GM23338 (cell line): ENCODE measurements around the gene PIGZ. TPM values are rescaled to one million over a fixed set of nuclear protein-coding genes. Genes with fewer than 3 reads are reported as not detected.

Experiments
- ATAC-seq: fragments of 200-7000 bp; cut with Tn5 transposase; 3 replicates; pipeline ENCODE4 v1.9.1; 2020
- DNase-seq: peaks from one replicate; pipeline ENCODE4 v3.0.0-alpha.2; 2015; ENCODE audit warnings: low spot score
- H2AFZ ChIP-seq: fragments of 200-600 bp; sonication (generic); 2 replicates; pipeline ENCODE4 v1.8.0; 2016; ENCODE audit warnings: antibody characterized with exemption, mild to moderate bottlenecking, moderate library complexity
- H3F3A ChIP-seq: fragments of 200-600 bp; sonication (generic); replicated peaks from 2 replicates; pipeline ENCODE4 v1.8.0; 2017; ENCODE audit warnings: antibody characterized with exemption, mixed run types, low read depth
- H3K27ac ChIP-seq: fragments of 200-600 bp; sonication (generic); 2 replicates; pipeline ENCODE4 v1.6.1; 2016; ENCODE audit warnings: low read depth
- H3K27me3 ChIP-seq: fragments of 200-600 bp; sonication (generic); 2 replicates; pipeline ENCODE4 v1.8.0; 2016; ENCODE audit warnings: mild to moderate bottlenecking, mixed run types, moderate library complexity; ENCODE audit not compliant: insufficient read depth
- H3K36me3 ChIP-seq: fragments of 200-600 bp; sonication (generic); 2 replicates; pipeline ENCODE4 v1.8.0; 2016; ENCODE audit warnings: mild to moderate bottlenecking; ENCODE audit not compliant: insufficient read depth
- H3K4me1 ChIP-seq: fragments of 200-600 bp; sonication (generic); 2 replicates; pipeline ENCODE4 v1.8.0; 2016; ENCODE audit warnings: mild to moderate bottlenecking, moderate library complexity; ENCODE audit not compliant: insufficient read depth
- H3K4me2 ChIP-seq: fragments of 200-600 bp; sonication (generic); 2 replicates; pipeline ENCODE4 v1.7.1; 2017; ENCODE audit warnings: mixed run types
- H3K4me3 ChIP-seq: fragments of 200-600 bp; sonication (generic); 2 replicates; pipeline ENCODE4 v1.6.1; 2016; ENCODE audit warnings: mixed run types
- H3K79me2 ChIP-seq: fragments of 200-600 bp; sonication (generic); replicated peaks from 2 replicates; pipeline ENCODE4 v1.8.0; 2017; ENCODE audit warnings: mild to moderate bottlenecking; ENCODE audit not compliant: insufficient read depth
- H3K9me2 ChIP-seq: fragments of 200-600 bp; sonication (generic); 2 replicates; pipeline ENCODE4 v1.8.0; 2017; ENCODE audit not compliant: insufficient read depth
- H4K20me1 ChIP-seq: fragments of 200-600 bp; sonication (generic); replicated peaks from 2 replicates; pipeline ENCODE4 v1.8.0; 2017; ENCODE audit warnings: mild to moderate bottlenecking; ENCODE audit not compliant: insufficient read depth
- H3K27ac Mint-ChIP-seq: 2 replicates; pipeline ENCODE4 v1.8.0; 2020; ENCODE audit warnings: inconsistent platforms, mild to moderate bottlenecking, moderate library complexity, mixed read lengths
- H3K27me3 Mint-ChIP-seq: 3 replicates; pipeline ENCODE4 v1.8.0; 2022; ENCODE audit warnings: low read depth, mild to moderate bottlenecking, moderate library complexity, mixed read lengths, inconsistent platforms; ENCODE audit not compliant: insufficient read depth, poor library complexity
- H3K36me3 Mint-ChIP-seq: 3 replicates; pipeline ENCODE4 v1.8.0; 2021; ENCODE audit warnings: low read depth, mild to moderate bottlenecking, inconsistent platforms, moderate library complexity, mixed read lengths
- H3K4me1 Mint-ChIP-seq: 3 replicates; pipeline ENCODE4 v1.8.0; 2020; ENCODE audit warnings: mild to moderate bottlenecking, inconsistent platforms, mixed read lengths
- H3K4me3 Mint-ChIP-seq: 3 replicates; pipeline ENCODE4 v1.8.0; 2021; ENCODE audit warnings: moderate library complexity, mild to moderate bottlenecking, inconsistent platforms, mixed read lengths
- H3K9me3 Mint-ChIP-seq: 3 replicates; pipeline ENCODE4 v1.8.0; 2020; ENCODE audit warnings: moderate library complexity, mild to moderate bottlenecking, inconsistent platforms, mixed read lengths
- EZH2 ChIP-seq: fragments of 200-600 bp; sonication (generic); IDR thresholded peaks from one replicate; pipeline ENCODE4 v1.8.0; 2017; ENCODE audit warnings: antibody characterized with exemption, mild to moderate bottlenecking, low read depth; ENCODE audit not compliant: unreplicated experiment
- JUNB ChIP-seq: IDR thresholded peaks from one replicate; pipeline ENCODE4 v1.6.1; 2016; ENCODE audit warnings: antibody characterized with exemption; ENCODE audit not compliant: unreplicated experiment
- POLR2AphosphoS5 ChIP-seq: IDR thresholded peaks from 2 replicates; pipeline ENCODE4 v1.6.1; 2016; ENCODE audit warnings: antibody characterized with exemption, low read depth
- ZNF331 ChIP-seq: fragments of 250-450 bp; sonication (Bioruptor Pico); IDR thresholded peaks from 2 replicates; pipeline ENCODE4 v1.5.0; 2020; ENCODE audit warnings: low read depth, mild to moderate bottlenecking, moderate library complexity
- polyA plus RNA-seq: library from polyadenylated mRNA; unstranded; fragments of >200 nt; fragmentation: Nextera tagmentation; extraction: Ambion mirVana; gene quantifications from 2 replicates; pipeline ENCODE4 v1.2.1, GENCODE V29; 2016
- total RNA-seq: library from RNA; depleted of rRNA; stranded (reverse); fragments of >200 nt; shearing (Covaris generic); gene quantifications from 2 replicates; pipeline ENCODE4 v1.2.3, GENCODE V29; 2014
- TF ChIP-seq, protein P1 (sequence below), 2 experiments: fragments of 200-600 bp in 1 of 2; sonication (generic) in 1 of 2; conservative IDR thresholded peaks; 2 replicates each; pipeline versions ENCODE4 v1.5.1 to v1.6.1; 2016 to 2017; ENCODE audit warnings: antibody characterized with exemption in 2 of 2, low read depth in 2 of 2, mild to moderate bottlenecking in 2 of 2, moderate library complexity in 1 of 2
- TF ChIP-seq, protein P2 (sequence below): IDR thresholded peaks from 2 replicates; pipeline ENCODE4 v1.6.1; 2016; ENCODE audit warnings: antibody characterized with exemption

PIGZ gene
- total and polyA plus RNA-seq, 2 experiments from 2014 or later, result 0.16 TPM; not detected in 1

DNA sequence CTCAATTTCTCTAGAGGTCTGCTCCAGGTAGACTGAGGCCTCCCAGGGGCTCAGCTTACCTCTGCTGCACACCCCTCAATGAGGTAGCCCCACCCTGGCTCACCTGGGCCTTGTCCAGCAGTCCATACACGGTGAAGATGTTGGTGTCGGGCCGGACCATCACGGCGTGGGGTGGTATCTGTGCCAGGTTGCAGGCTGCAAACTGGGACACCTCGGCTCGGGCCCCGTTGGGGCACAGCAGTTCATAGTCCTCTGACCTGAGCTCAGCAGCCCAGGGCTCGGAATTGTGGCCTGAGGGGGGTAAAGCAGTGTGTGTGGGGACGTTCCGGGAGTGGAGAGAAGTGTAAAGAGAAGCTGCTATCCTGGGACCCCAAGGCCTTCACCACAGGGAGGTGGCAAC, 37.8 kb upstream of the PIGZ start:
- DNase-seq, result no peak
- no peak overlapping the region for H3K4me3 Mint-ChIP-seq
- Histone ChIP-seq H3K9me2 (no peaks in the 10 kb centered on the region), H3K36me3 (no peaks in the 10 kb centered on the region), H3K79me2 (no peaks in the 10 kb centered on the region), H3K4me1 (no peaks in the 10 kb centered on the region; the same call in 1 of the 2 replicates), H3K4me3 (no peak overlapping the region), H4K20me1 (no peaks in the 10 kb centered on the region), H2AFZ (no peak overlapping the region), H3K27ac (no peak overlapping the region), H3K4me2 (no peak overlapping the region), H3F3A (peaks cover 3% of the 10 kb centered on the region; the same call in 1 of the 2 replicates), H3K27me3 (peaks cover 30% of the 10 kb centered on the region)
- no peak for TF ChIP-seq EZH2
- no peak for TF ChIP-seq JUNB
- H3K27ac Mint-ChIP-seq, result no peak overlapping the region
- peaks cover 3% of the 10 kb centered on the region; the same call in 2 of the 3 replicates for H3K9me3 Mint-ChIP-seq
- peaks cover 8% of the 10 kb centered on the region for H3K4me1 Mint-ChIP-seq
- H3K36me3 Mint-ChIP-seq, result peaks cover 4% of the 10 kb centered on the region; the same call in 1 of the 3 replicates
- H3K27me3 Mint-ChIP-seq, result peaks cover 23% of the 10 kb centered on the region
- ATAC-seq, result no peak

DNA sequence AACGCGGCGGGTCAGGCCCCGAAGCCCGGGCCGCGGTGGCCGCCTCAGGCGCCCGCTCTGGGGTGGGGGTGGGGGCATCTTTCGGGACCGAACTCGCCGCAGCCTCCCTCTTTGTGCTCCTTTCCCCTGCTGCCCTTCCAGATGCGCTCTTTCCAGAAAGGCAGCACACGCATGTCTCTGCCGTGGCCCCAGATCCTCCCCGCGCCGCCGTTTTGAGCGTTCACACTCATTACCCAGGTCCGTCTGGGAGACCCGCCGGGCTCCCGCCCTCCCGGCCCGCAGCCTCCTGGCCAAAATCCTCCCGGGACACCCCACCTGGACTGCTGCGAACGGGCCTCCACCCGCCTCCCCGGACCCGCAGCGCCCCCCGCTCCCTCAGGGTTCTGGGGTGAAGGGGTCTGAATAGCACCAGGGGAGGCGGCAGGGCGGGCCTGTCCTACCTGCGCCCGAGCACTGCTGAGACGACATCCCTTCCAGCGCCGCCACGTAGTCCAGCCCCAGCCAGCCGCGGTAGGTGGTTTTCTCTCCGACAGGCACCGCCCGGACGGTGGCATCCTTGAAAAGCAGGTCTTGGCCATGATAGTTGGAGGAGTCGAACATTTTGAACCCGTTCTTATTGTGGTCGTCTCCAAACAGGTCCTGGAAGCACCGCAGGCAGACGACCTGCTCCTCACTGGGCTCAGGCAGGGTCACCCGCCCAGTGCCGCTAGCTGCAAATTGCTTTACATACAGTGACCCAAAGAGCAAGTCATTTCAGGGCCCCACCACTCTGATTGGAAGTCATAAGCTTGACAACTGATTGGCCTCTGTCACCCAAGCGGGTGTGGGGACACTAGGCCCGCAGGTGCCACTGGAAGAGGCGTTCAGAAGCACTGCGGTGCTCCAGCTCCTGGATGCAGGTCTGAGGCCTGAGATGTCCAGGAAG, 35.1 kb upstream of the PIGZ start:
- DNase-seq, result peak; percentile 55
- Histone ChIP-seq H2AFZ (peak overlapping the region; percentile 92), H4K20me1 (no peaks in the 10 kb centered on the region), H3K79me2 (no peaks in the 10 kb centered on the region), H3K9me2 (no peaks in the 10 kb centered on the region), H3K36me3 (no peaks in the 10 kb centered on the region), H3F3A (peaks cover 6% of the 10 kb centered on the region; the same call in 1 of the 2 replicates), H3K27ac (no peak overlapping the region), H3K27me3 (peaks cover 30% of the 10 kb centered on the region), H3K4me2 (peak overlapping the region; percentile 92), H3K4me3 (peak overlapping the region; percentile 70), H3K4me1 (no peaks in the 10 kb centered on the region; the same call in 1 of the 2 replicates)
- Mint-ChIP-seq H3K27ac (no peak overlapping the region), H3K36me3 (peaks cover 4% of the 10 kb centered on the region; the same call in 1 of the 3 replicates), H3K4me1 (peaks cover 8% of the 10 kb centered on the region), H3K27me3 (peaks cover 23% of the 10 kb centered on the region), H3K4me3 (peak overlapping the region; percentile 80), H3K9me3 (peaks cover 3% of the 10 kb centered on the region; the same call in 2 of the 3 replicates)
- peak; percentile 74 for TF ChIP-seq EZH2
- TF ChIP-seq ZNF331 (CRISPR knock-in tag), result no peak
- peak; percentile 56 for ATAC-seq

DNA sequence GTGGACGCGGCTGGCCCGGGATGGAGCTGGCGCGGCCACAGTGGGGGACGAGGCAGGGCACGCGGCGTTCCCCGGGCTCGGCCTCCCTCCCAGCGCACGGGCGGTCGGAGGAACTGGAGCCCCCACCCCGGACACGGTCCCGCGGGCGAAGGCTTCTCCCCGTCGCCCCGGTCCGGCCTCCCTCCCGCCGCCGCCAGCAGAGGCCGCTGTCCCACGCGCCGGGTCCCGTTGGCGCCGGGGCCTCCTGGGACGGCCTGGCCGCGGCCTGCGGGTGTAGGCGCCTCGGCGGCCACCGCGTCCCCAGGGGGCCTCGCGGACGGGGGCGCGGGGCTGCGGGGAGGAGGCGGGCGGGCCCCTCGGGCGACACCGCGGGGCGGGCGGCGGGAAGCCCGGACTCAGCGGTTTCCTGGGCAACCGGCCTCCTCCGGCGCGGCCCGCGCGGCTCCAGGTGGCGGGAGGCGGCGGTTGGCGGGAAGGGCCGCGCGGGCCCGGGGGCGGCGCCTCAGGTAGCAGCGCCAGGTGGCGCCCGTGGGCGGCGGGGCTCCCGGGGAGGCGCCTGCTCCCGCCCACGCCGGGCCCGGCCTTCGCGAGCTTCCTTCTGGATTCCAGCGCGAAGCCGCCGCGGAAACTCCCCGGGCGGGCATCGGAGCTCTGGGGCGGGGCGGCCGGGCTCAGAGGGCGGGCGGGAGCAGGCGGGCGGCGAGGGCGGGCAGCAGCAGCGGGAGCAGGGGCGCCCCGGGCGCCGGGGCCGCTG, 34.2 kb upstream of the PIGZ start:
- peaks cover 30% of the 10 kb centered on the region for H3K27me3 ChIP-seq
- peak; percentile 67 for DNase-seq
- TF ChIP-seq, protein P1, sequence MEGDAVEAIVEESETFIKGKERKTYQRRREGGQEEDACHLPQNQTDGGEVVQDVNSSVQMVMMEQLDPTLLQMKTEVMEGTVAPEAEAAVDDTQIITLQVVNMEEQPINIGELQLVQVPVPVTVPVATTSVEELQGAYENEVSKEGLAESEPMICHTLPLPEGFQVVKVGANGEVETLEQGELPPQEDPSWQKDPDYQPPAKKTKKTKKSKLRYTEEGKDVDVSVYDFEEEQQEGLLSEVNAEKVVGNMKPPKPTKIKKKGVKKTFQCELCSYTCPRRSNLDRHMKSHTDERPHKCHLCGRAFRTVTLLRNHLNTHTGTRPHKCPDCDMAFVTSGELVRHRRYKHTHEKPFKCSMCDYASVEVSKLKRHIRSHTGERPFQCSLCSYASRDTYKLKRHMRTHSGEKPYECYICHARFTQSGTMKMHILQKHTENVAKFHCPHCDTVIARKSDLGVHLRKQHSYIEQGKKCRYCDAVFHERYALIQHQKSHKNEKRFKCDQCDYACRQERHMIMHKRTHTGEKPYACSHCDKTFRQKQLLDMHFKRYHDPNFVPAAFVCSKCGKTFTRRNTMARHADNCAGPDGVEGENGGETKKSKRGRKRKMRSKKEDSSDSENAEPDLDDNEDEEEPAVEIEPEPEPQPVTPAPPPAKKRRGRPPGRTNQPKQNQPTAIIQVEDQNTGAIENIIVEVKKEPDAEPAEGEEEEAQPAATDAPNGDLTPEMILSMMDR (conservative IDR thresholded peaks at IDR 0.05; ENCODE audit: low read depth in 2 of 2), result peak; percentile 32 to 79
- TF ChIP-seq POLR2AphosphoS5, result no peak
- TF ChIP-seq, protein P2, sequence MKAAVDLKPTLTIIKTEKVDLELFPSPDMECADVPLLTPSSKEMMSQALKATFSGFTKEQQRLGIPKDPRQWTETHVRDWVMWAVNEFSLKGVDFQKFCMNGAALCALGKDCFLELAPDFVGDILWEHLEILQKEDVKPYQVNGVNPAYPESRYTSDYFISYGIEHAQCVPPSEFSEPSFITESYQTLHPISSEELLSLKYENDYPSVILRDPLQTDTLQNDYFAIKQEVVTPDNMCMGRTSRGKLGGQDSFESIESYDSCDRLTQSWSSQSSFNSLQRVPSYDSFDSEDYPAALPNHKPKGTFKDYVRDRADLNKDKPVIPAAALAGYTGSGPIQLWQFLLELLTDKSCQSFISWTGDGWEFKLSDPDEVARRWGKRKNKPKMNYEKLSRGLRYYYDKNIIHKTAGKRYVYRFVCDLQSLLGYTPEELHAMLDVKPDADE, result no peak
- H3K9me2 ChIP-seq, result no peaks in the 10 kb centered on the region
- Mint-ChIP-seq H3K9me3 (peaks cover 3% of the 10 kb centered on the region; the same call in 2 of the 3 replicates), H3K4me1 (peaks cover 8% of the 10 kb centered on the region), H3K36me3 (peaks cover 4% of the 10 kb centered on the region; the same call in 1 of the 3 replicates), H3K27ac (no peak overlapping the region), H3K27me3 (peaks cover 23% of the 10 kb centered on the region), H3K4me3 (no peak overlapping the region; the same call in 2 of the 3 replicates)
- no peaks in the 10 kb centered on the region for H3K79me2 ChIP-seq
- ATAC-seq, result peak; percentile 60
- H3K36me3 ChIP-seq, result no peaks in the 10 kb centered on the region
- H3K4me1 ChIP-seq, result no peaks in the 10 kb centered on the region; the same call in 1 of the 2 replicates
- H3K27ac ChIP-seq, result no peak overlapping the region
- H3K4me2 ChIP-seq, result peak overlapping the region; percentile 82
- peak overlapping the region; percentile 83 for H2AFZ ChIP-seq
- H3F3A ChIP-seq, result peaks cover 6% of the 10 kb centered on the region; the same call in 1 of the 2 replicates
- H3K4me3 ChIP-seq, result peak overlapping the region; percentile 70
- H4K20me1 ChIP-seq, result no peaks in the 10 kb centered on the region
